GM23338 (cell line): ENCODE measurements around the gene KIF24.

Experiments used
- CTCF ChIP-seq, 2 experiments: fragments of 200-600 bp in 1 of 2; sonication (generic) in 1 of 2; conservative IDR thresholded peaks; 2 replicates each; pipeline versions ENCODE4 v1.5.1 to v1.6.1; 2016 to 2017; ENCODE audit warnings: antibody characterized with exemption in 2 of 2, low read depth in 2 of 2, mild to moderate bottlenecking in 2 of 2, moderate library complexity in 1 of 2
- EZH2 ChIP-seq: fragments of 200-600 bp; sonication (generic); IDR thresholded peaks from one replicate; pipeline ENCODE4 v1.8.0; 2017; ENCODE audit warnings: antibody characterized with exemption, mild to moderate bottlenecking, low read depth; ENCODE audit not compliant: unreplicated experiment
- POLR2AphosphoS5 ChIP-seq: IDR thresholded peaks from 2 replicates; pipeline ENCODE4 v1.6.1; 2016; ENCODE audit warnings: antibody characterized with exemption, low read depth
- ZNF331 ChIP-seq: fragments of 250-450 bp; sonication (Bioruptor Pico); IDR thresholded peaks from 2 replicates; pipeline ENCODE4 v1.5.0; 2020; ENCODE audit warnings: low read depth, mild to moderate bottlenecking, moderate library complexity

- TF ChIP-seq POLR2AphosphoS5: no peak
- no peak for TF ChIP-seq CTCF (conservative IDR thresholded peaks at IDR 0.05; ENCODE audit: low read depth in 2 of 2)
- TF ChIP-seq ZNF331 (CRISPR knock-in tag): no peak
- no peak for TF ChIP-seq EZH2
These were observed 2.1 kb upstream of the KIF24 start for GRCh38 chr9:34331196-34331595.
